HG02885 (cell line): ENCODE data around the gene LMNTD1.

Experiments
- ATAC-seq: cut with Tn5 transposase; IDR thresholded peaks from one replicate; pipeline ENCODE4 v1.9.1; 2021; ENCODE audit warnings: mild to moderate bottlenecking; ENCODE audit not compliant: unreplicated experiment, poor library complexity

LMNTD1 gene

DNA sequence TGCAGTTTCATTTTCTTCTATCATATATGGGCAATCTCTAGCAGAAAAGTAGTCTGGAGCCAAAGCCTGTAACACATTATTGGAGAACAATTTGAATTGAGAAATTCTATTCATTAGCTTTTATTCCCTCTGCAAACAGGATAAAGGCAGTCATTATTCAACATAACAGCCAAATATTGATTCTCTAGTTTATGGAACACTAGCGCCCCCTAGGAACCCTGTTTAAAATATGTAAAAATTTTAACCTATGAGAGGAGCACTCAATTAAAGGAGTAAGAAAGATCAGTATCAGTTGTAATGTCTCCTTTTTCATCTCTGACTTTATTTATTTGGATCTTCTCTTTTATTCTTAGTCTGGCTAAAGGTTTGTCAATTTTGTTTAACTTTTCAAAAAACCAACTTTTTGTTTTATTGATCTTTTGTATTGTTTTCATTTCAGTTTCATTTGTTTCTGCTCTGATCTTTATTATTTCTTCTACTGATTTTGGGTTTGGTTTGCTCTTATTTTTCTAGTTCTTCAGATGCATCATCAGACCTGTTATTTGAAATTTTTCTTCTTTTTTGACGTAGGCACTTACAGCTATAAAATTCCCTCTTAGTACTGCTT lies 4.8 kb upstream of the LMNTD1 start:
- ATAC-seq, result no peak

DNA sequence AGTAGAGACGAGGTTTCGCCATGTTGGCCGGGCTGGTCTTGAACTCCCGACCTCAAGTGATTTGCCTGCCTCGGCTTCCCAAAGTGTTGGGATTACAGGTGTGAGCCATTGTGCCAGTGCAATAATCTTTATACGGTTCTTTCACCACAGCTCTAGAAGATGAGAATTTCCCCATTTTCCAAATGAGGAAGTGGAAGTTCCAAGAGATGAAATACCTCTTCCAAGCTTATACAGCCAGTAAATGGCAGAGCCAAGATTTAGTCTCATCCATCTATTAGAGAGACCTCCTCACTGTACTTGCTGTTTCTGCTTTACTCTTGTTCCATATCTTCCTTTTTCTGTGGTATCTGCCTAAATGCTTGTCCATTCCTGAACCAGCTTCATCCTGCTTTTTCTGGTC lies 3.1 kb upstream of the LMNTD1 start:
- no peak for ATAC-seq

DNA sequence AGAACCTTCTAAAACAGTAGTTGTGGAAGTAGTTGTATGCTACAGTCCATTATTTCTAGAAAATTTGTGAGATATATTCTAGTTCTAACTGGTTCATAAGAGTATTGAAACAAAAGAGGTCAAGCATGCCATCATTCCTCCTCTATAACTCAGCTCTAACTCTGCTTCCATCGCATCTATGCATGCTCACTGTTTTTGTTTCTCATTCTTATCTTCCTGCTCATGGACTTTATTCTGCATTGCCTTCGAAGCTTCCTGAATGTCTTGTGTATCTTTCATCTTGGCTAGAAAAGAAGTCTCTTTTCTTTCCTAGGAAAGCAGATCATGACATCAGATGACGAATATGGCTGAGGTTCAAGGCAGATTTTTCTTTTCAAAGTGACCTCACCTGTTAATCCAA lies 402 bp downstream of the LMNTD1 start:
- no peak for ATAC-seq

DNA sequence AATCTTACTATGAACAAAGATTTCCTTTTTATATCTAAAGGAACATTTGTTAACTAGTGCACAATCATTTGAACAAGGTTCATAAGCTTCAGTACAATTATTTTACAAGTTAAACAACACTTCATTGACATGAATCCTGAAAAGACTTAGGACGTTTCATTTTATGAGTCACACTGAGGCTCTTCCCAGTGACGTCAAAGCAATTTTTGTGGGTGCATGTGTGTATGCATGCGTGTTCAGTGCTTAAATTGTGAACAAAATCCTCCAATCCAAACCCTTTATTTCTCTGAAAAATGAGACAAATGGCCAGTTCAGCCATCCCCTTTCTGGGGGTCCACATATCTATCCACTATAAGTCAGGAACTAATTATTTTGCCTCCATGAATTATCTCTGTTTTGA lies 2.9 kb downstream of the LMNTD1 start:
- no peak for ATAC-seq

DNA sequence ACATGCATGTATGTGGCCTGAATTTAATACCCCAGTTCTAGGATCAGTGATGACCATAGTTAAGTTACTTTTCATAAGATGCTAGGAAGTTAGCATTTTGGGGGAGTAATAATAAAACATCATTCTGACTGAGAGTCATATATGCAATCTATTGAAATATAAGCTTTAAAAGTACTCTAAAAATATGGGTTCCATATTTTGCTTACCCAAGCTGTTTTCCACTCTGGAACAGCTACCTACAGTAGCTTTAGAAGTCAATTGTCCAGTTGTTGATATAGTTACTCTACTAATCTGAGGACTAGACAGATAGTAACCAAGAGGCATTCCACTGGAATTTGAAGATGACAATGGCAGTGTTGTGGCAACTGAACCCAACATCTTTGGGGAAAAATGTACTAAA lies 4.0 kb downstream of the LMNTD1 start:
- ATAC-seq, result no peak

DNA sequence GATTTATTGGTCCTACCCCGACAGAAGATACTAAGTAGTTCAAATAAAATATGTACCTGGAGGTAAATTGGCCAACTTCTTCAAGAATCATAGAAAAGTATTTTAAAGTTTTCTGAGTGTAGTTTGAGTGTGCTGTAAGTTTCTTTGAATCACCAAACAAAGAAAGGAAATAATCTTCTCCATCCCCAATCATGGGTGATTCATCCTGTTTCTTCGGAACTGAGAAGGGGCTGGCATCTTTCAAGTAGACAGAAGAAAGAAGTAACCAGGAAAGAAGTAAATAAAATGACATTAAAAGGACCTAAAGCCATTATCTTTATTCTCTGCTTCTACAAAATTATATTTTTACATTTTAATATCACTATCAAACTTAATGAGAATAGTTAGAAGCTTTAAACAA lies 6.8 kb downstream of the LMNTD1 start:
- no peak for ATAC-seq

DNA sequence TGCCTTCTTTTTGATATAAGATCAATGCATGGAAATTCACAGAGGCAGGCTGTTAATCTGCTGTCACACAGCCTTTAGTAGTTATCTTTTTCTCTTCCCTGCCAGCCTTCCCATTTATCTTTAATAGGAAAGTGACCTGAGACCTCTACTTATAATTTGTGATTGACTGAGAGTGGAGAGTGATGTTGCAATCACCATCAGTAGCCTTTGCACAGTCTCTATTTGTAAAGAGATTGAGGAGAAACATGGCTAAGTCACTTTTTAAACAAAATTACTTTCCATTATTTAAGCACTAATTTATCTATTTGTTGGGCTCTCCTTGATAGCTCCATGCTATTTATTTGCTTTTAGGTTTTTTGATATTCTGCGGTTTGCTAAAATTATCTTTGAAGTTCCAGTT lies 19.9 kb downstream of the LMNTD1 start:
- ATAC-seq, result no peak

DNA sequence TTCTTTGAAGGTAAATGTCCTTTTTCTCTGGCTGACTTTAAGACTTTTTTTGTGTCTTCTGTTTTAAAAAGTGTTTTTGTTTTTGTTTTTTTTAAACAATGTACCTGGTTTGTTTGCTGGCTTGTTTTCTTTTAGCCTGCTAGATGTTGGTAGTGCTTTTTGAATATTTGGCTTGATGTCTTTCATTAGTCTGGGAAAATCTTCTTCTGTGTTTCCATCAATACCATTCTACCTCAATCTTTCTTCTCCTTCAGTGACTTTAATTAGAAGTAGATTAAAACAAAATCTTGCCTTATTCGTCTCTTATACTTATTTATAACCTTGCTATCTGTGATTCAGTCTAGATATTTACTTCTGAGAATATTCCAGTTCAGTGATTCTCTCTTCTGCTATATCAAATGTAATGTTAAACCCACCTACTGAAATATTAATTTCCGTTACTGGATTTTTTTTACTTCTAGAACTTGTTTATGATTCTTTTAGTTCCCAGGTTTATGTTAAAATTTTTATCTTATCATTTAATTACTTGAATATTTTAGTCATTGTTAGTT lies 21.5 kb downstream of the LMNTD1 start:
- ATAC-seq, result no peak

DNA sequence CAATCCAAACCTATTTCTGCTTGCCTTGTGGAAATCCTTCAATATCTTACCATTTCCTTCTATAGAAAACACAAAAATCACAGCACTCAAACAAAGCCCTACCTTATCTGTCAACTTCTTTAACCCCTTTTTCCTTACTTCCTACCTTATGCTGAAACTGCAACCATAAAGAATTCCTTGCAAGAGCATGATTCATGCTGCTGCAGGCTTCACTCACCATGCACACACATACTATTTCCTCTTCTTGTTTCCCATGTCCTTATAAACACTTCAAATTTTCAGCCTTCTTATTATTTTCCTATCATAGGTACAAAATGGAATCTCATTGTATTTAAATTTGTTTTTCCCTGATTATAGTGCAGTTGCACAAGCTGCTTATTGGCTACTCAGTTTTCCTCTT lies 23.3 kb downstream of the LMNTD1 start:
- ATAC-seq, result no peak

DNA sequence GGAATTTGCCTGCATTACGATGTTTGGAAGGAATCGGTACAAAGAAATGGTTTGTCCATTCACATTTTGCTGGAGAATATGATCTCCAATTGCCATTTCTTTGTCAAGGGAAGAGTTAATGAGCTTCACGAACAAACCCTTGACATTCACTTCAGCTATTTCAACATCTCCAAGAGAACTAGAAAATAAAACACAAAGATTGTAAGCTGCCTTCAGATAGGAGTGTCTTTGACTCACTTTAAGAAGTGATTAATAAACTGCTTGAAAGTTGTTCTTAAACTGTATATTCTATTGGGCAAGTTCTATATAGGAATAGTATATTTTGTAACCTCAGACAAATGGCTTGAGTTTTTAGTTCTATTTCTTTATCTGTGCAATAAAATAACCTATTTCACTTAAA lies 26.3 kb downstream of the LMNTD1 start:
- ATAC-seq, result no peak

DNA sequence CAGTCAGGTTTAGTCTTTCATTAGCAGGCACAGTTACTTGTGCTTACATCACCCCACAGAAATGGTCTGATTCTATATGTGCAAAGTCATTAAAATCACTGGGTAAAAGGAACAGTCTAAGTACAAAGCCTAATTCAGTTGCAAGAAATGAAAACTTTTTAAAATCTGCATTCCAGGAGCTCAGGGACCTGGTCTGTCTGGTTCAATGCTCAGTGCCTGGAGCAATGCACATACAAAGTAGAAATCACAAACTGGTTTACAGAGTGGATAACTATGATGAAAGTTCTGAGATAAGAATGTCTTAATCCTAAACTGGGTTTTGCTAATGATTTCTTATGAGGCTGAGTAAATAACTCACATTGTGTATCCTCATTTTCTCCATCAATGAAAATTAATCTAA lies 28.7 kb downstream of the LMNTD1 start:
- no peak for ATAC-seq

DNA sequence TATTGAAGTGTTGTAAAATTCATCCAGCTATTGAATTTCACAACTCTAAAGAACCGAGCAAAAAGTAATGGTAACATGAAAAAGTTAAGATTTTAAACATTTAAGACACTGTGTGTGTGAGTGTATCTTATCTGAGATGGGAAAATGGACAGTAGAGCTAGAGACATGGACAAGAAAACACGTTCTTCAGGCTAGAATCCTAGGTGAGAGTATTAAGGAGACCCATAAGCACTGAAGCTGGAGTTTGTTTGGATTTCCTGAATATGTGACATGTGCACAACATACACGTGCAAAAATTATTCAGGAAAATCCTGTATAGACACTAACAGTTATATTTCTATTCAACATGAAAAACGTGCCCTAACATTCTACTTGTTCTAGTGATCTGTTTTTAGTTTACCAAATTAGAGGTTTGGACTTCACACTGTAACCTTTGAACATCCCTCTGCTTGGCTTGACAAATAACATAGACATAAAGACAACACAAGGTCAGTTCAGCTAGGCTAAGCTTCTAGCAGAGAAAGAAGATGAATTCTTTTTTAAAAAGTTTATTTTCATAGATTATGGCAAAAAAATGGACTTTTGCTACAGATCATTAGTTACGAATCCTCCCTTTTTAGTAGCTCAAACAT lies 31.3 kb downstream of the LMNTD1 start:
- no peak for ATAC-seq

DNA sequence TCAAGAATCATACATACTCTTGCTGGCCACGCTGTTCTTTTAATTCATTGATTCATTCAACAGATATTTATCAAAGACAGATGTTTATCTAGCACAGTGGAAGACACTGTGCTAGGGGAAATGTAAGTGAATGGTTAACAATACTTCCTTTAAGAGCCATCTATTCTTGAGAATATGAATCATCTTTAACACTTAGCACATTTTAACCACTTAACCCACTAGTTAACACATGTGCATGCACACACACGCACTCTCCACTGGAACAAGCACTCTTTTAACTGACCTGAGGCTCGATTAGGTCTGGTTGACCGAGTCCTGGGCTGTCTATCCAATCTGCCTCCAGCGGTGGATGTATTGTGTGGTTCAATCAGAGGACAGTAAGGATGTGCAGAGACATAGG lies 34.6 kb downstream of the LMNTD1 start:
- no peak for ATAC-seq

DNA sequence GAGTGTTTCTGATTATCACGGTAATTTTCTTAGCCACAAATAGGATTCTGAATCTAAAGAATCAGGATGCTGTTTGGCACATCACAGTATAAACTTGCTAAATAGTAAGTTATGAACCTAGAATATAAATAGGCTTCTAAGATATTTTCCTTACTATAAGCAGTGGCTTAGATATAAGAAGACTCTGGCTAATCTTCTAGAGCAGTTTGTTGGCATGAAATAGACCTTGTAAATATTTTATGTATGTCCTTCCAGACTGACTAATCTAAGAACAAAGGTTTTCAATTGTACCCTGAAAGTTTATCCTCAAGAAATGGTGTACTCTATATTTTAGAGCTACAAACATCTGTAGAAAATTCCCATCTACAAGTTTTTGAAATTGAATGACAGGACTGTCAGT lies 48.3 kb downstream of the LMNTD1 start:
- no peak for ATAC-seq

DNA sequence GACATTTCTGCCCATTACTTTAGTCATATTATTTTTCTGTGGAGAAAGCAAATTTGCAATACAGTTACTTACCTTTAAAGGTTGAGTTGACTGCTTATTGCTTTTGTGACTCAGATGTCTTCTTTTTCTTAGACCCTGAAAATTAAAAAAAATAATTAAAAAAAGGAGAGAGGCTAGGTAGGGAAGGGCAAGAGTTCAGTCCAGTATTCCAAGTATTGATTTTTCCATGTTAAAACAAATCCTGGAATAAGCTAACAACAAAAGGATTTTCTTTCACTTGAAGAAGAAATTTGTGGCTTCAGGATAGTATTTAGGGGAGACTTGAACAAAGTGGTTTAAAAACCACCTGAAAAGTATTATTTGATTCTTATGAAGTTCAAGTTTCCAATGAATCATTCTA lies 49.4 kb downstream of the LMNTD1 start:
- ATAC-seq, result no peak

DNA sequence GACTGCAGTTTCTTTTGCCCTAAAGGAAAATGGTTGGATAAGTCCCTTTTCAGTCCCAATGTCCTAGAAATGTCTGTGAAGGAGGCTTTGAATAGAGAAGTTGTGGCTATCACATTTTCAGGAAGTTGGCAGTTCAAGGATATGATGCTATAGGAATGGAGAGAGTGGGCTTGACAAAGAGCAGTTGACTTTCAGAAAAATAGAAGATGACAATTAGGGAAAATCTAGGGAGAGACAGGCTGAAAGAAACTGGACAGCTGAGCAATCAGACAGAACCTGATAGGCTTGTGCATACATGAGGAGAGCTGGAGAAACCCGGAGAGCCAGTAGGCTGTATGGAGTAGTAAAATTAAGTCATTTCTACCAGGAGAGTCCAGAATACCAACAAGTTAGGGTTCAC lies 50.5 kb downstream of the LMNTD1 start:
- no peak for ATAC-seq

DNA sequence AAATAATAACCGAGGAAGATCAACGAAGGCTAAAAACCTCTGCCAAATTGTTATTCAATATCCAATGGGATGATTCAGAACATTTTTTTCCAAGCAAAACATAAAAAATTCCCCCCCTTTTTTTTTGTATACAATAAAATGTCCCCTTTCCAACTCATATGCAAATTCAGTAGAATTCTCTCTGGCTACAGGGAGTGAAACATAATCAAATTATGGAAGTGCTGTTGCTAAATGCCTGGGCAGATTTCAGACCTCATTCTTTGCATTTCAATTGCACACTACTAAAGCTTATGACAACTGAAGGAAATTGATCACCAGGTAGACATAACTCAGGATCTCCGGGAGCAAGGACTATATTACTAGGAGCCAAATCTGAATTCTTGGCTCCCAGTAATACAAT lies 51.0 kb downstream of the LMNTD1 start:
- no peak for ATAC-seq

DNA sequence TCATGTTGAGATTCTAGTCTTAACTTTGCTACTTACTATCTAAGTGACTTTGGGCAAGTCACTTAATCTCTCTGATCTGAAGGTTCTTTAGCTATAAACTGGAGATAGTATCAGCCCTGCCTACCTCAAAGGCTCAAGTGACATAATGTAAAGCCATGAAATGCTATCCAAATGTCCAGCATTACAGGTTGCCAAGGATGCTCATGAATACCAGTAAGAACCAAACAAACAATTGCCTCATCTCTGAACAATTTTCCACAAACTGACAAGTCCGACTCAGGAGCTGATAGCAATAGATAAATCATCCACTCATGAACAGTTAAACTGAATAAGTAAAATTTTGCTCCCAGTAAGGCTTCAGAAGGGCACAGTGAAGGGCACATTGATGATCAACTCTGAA lies 51.5 kb downstream of the LMNTD1 start:
- ATAC-seq, result no peak

DNA sequence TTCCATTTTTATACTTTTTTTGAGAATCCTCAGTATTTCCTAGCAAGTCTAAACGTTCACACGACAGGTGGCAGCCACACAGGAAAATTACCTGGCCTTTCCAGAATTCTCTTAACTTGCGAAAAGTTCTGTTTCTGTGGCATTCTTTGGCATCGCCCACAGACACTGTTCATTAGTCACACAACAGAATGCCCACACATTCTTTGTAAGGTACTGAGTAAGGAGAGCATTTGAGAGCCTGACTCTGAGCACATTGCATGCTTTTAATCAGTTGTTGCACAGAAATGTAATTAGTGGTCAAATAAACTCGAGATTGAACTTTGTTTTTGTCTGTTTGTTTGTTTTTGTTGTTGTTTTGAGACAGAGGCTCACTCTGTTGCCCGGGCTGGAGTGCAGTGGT lies 52.4 kb downstream of the LMNTD1 start:
- ATAC-seq, result no peak

DNA sequence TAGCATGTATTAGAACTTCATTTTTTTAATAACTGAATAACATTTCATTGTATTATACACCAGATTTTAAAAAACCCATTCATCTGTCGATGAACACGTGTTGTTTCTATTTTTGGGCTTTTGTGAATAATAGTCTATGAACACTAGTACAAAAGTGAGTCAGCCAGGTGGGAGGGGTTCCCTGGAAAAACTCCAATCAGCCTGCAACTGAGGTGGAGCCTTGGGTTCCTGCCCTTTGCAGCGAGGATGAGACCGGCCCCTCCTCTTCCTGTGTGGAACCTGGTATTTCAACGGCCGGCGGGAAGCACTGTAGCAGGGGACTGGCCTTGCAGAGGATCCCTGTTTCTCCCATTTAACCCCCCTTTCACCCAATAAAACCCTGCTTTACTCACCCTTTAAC lies 56.1 kb downstream of the LMNTD1 start:
- no peak for ATAC-seq

DNA sequence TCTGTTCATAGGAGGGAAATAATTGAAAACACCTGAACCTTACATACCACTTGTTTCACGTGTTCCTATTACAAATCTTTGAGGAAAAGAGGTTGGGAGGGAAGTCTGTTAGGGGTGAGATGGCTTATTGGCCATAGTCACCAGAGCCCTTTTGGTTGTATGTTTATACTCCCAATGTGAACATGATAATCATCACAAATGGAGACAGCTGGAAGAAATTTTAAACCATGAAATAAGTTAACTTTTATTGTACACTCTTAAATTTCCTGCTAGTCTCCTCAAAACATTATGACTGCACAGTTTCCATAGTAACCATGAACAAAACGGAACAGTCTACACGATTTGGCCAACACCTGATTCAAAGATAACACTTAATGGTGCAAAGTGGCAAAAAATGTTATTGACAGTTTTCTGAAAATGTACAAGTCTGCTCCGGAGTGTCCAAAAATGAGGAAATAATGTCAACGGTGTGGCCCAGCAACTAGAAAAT lies 56.9 kb downstream of the LMNTD1 start:
- no peak for ATAC-seq
